MCF 10A (cell line): ENCODE data around the gene CLNK. TPM values are rescaled to one million over a fixed set of nuclear protein-coding genes. Genes with fewer than 3 reads are reported as not detected.

Source experiments
- BruUV-seq: library from RNA; stranded (reverse); fragments of 400-500 nt; replicated peaks from 2 replicates; lab custom pipeline; 2021; lab: Mats Ljungman, UMichigan
- CTCF ChIA-PET: fragments of 300-600 bp; sonication (Branson Sonifier 250); formaldehyde crosslinking; extraction: SDS; loops from one replicate; lab custom pipeline; 2021; ENCODE audit warnings: antibody characterized with exemption, inconsistent platforms; lab: Yijun Ruan, JAX
- POLR2A ChIA-PET: fragments of 300-600, 350-650 bp; sonication (Branson Sonifier 250); formaldehyde crosslinking; extraction: SDS; loops from one replicate; lab custom pipeline; 2020; ENCODE audit warnings: antibody characterized with exemption, inconsistent platforms; lab: Yijun Ruan, JAX
- DNase-seq: peaks from one replicate; pipeline ENCODE4 v3.0.0-alpha.2; 2018; ENCODE audit not compliant: unreplicated experiment
- H3K27ac Mint-ChIP-seq: one replicate; pipeline ENCODE4 v1.8.0; 2022; ENCODE audit warnings: mild to moderate bottlenecking, low read depth, mixed read lengths; ENCODE audit not compliant: unreplicated experiment
- H3K27me3 Mint-ChIP-seq: one replicate; pipeline ENCODE4 v1.8.0; 2022; ENCODE audit warnings: mixed read lengths; ENCODE audit not compliant: insufficient read depth, unreplicated experiment
- H3K36me3 Mint-ChIP-seq: one replicate; pipeline ENCODE4 v1.8.0; 2022; ENCODE audit warnings: mild to moderate bottlenecking, moderate library complexity, mixed read lengths; ENCODE audit not compliant: insufficient read depth, unreplicated experiment
- H3K4me1 Mint-ChIP-seq: one replicate; pipeline ENCODE4 v1.8.0; 2022; ENCODE audit warnings: mixed read lengths; ENCODE audit not compliant: insufficient read depth, unreplicated experiment
- H3K4me3 Mint-ChIP-seq: one replicate; pipeline ENCODE4 v1.8.0; 2022; ENCODE audit warnings: mild to moderate bottlenecking, moderate library complexity, mixed read lengths; ENCODE audit not compliant: unreplicated experiment
- H3K9me3 Mint-ChIP-seq: one replicate; pipeline ENCODE4 v1.8.0; 2022; ENCODE audit warnings: mixed read lengths; ENCODE audit not compliant: unreplicated experiment
- intact Hi-C: fragments of 100-400 bp; cut with micrococcal nuclease; formaldehyde crosslinking; loops from 2 replicates; pipeline ENCODE4 v1.14.1; 2022
- total RNA-seq: library from RNA; stranded (reverse); gene quantifications from 2 replicates; pipeline ENCODE4 v1.2.3, GENCODE V29; 2022
- TF ChIP-seq, protein P1 (sequence below): fragments of 200-600 bp; IDR thresholded peaks from one replicate; pipeline ENCODE4 v1.8.0; 2022; ENCODE audit warnings: antibody characterized with exemption, mild to moderate bottlenecking; ENCODE audit not compliant: unreplicated experiment

The CLNK gene
- total RNA-seq, 1 experiment from 2014 or later: not detected

DNA sequence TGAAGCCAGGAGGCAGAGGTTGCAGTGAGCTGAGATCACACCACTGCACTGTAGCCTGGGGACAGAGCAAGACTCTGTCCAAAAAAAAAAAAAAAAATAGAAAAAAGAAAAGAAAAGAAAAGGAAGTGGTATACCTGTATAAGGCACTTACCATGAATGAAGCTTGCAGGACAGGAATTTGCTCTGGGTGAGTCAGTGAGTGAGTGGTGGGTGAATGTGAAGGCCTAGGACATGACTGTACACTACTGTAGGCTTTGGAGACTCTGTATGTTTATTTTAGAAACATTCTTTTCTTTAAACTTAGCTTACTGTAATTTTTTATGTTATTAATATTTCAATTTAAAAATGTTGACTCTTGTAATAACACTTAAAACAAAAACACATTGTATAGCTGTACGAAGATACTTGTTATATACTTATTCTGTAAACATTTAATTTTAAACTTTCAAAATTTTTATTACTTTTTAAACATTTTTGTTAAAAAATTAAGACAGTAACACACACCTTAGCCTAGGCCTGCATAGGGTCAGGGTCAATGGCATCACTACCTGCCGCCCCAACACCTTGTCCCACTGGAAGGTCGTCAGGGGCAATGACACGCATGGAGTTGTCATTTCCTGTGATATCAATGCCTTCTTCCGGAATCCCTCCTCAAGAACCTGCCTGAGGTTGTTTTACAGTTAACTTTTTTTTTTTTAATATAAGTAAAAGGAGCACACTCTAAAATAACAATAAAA is 78.7 kb downstream of the CLNK start:
- no peaks in the 10 kb centered on the region for H3K4me1 Mint-ChIP-seq
- ChIA-PET POLR2A (no interaction called here), CTCF (interaction anchor here (1.0 to 1.1 kb wide), 2 partner anchors 13 to 819 kb away, joined by 3 to 7 read pairs; no protein-coding TSS in a partner anchor)
- intact Hi-C loops: no loop called here
- no peak overlapping the region for H3K4me3 Mint-ChIP-seq
- no TSS peak for BruUV-seq
- no peak overlapping the region for H3K27ac Mint-ChIP-seq
- TF ChIP-seq, protein P1, sequence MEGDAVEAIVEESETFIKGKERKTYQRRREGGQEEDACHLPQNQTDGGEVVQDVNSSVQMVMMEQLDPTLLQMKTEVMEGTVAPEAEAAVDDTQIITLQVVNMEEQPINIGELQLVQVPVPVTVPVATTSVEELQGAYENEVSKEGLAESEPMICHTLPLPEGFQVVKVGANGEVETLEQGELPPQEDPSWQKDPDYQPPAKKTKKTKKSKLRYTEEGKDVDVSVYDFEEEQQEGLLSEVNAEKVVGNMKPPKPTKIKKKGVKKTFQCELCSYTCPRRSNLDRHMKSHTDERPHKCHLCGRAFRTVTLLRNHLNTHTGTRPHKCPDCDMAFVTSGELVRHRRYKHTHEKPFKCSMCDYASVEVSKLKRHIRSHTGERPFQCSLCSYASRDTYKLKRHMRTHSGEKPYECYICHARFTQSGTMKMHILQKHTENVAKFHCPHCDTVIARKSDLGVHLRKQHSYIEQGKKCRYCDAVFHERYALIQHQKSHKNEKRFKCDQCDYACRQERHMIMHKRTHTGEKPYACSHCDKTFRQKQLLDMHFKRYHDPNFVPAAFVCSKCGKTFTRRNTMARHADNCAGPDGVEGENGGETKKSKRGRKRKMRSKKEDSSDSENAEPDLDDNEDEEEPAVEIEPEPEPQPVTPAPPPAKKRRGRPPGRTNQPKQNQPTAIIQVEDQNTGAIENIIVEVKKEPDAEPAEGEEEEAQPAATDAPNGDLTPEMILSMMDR: no peak
- no peaks in the 10 kb centered on the region for H3K36me3 Mint-ChIP-seq
- H3K9me3 Mint-ChIP-seq: peaks cover 36% of the 10 kb centered on the region
- H3K27me3 Mint-ChIP-seq: no peaks in the 10 kb centered on the region
- DNase-seq: peak; percentile 35

DNA sequence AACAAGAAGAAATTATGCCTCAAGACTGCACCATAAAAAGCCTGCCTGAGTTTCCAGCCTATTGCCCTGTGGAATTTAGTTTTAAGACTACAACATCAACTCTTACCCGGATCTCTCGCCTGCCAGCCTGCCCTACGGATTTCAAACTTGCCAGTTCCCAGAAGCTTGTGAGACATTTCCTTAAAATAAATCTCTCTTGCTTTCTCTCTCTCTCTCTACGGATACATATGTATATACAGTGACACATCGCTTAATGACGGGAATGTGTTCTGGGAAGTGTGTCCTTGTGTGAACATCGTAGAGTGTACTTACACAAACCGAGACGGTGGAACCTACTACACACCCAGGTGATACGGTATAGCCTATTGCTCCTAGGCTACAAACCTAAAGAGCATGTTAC is 79.5 kb downstream of the CLNK start:
- ChIA-PET CTCF (interaction anchor here (1.0 to 1.1 kb wide), 2 partner anchors 23 to 819 kb away, joined by 3 to 5 read pairs; no protein-coding TSS in a partner anchor), POLR2A (interaction anchor here (0.7 kb wide), 1 partner anchor 850 kb away, joined by 3 read pairs; no protein-coding TSS in a partner anchor)
- no peak overlapping the region for H3K27ac Mint-ChIP-seq
- no peak overlapping the region for H3K4me3 Mint-ChIP-seq
- H3K9me3 Mint-ChIP-seq: peaks cover 36% of the 10 kb centered on the region
- DNase-seq: no peak
- intact Hi-C loops: no loop called here
- no TSS peak for BruUV-seq
- TF ChIP-seq, protein P1: no peak
- H3K27me3 Mint-ChIP-seq: no peaks in the 10 kb centered on the region
- H3K36me3 Mint-ChIP-seq: no peaks in the 10 kb centered on the region
- no peaks in the 10 kb centered on the region for H3K4me1 Mint-ChIP-seq

DNA sequence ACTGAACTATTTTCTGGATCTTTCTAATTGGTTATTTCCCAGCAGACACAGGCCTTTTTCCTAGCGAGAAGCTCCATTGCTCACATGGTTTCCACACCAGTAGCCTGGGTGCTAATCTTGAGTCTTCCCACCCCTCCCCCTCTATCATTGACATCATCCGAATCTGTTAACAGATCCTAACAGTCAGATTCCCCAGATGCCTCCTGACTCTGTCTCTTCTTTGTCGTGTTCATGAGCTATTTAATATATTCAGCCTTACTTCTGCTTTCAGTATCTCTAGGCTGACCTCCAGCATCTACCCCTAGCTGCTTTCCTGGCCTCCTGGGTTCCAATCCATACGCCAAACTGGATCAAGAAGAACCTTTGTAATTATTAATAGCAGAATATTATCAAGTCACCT is 85.0 kb downstream of the CLNK start:
- Mint-ChIP-seq H3K36me3 (no peaks in the 10 kb centered on the region), H3K27ac (no peak overlapping the region), H3K27me3 (no peaks in the 10 kb centered on the region), H3K4me3 (no peak overlapping the region), H3K9me3 (peaks cover 19% of the 10 kb centered on the region), H3K4me1 (no peaks in the 10 kb centered on the region)
- TF ChIP-seq, protein P1: no peak
- ChIA-PET CTCF (interaction anchor here (0.7 to 1.1 kb wide), 3 partner anchors 10 to 1176 kb away, joined by 3 to 7 read pairs (median 4); no protein-coding TSS in a partner anchor), POLR2A (no interaction called here)
- BruUV-seq: no TSS peak
- intact Hi-C loops: no loop called here
- no peak for DNase-seq

DNA sequence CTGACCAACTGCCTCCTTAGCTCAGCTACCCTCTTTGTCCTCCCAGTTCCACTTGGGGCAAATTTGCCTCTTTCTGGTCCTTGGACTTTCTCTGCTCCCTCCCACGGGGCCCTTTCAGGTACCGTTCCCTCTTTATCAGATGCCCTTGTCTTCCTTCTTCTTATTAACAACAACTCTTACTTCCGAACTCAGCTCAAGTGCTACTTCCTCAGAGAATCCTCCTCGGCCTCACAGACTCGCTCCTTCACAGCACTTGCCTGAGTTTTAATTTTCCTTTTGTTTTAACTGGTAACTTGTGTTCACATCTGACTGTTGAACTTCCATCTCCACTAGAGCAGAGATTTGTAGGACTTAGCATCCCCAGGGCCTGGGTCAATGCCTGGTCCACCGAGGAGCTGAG is 85.7 kb downstream of the CLNK start:
- intact Hi-C loops: no loop called here
- no peak overlapping the region for H3K4me3 Mint-ChIP-seq
- H3K4me1 Mint-ChIP-seq: no peaks in the 10 kb centered on the region
- peaks cover 17% of the 10 kb centered on the region for H3K9me3 Mint-ChIP-seq
- no peak for DNase-seq
- no TSS peak for BruUV-seq
- H3K36me3 Mint-ChIP-seq: no peaks in the 10 kb centered on the region
- TF ChIP-seq, protein P1: no peak
- POLR2A ChIA-PET: interaction anchor here (0.5 kb wide), 1 partner anchor 470 kb away, joined by 3 read pairs; no protein-coding TSS in a partner anchor
- no peak overlapping the region for H3K27ac Mint-ChIP-seq
- CTCF ChIA-PET: interaction anchor here (1.0 to 1.1 kb wide), 2 partner anchors 9 to 10 kb away, joined by 3 to 7 read pairs; no protein-coding TSS in a partner anchor
- no peaks in the 10 kb centered on the region for H3K27me3 Mint-ChIP-seq
